Karpas-422 (cell line): Measurements from ENCODE around the gene DIP2C. TPM values are rescaled to one million over a fixed set of nuclear protein-coding genes. Genes with fewer than 3 reads are reported as not detected.

Experiments
- DNase-seq: peaks from one replicate; pipeline ENCODE4 v3.0.0-alpha.2; 2015
- H2AFZ ChIP-seq: fragments of 200-600 bp; sonication (generic); 2 replicates; pipeline ENCODE4 v1.6.1; 2014; ENCODE audit warnings: antibody characterized with exemption, low read length, mixed read lengths
- H3K27ac ChIP-seq: fragments of 200-600 bp; sonication (generic); 2 replicates; pipeline ENCODE4 v1.5.1; 2014; ENCODE audit warnings: mild to moderate bottlenecking, low read length, moderate library complexity
- H3K27me3 ChIP-seq: fragments of 200-600 bp; sonication (generic); 2 replicates; pipeline ENCODE4 v1.6.1; 2014; ENCODE audit warnings: low read length, mixed read lengths
- H3K36me3 ChIP-seq: fragments of 200-600 bp; sonication (generic); 2 replicates; pipeline ENCODE4 v1.6.1; 2014; ENCODE audit warnings: low read length, mixed read lengths; ENCODE audit not compliant: insufficient read depth
- H3K4me1 ChIP-seq: fragments of 200-600 bp; sonication (generic); 2 replicates; pipeline ENCODE4 v1.6.1; 2014; ENCODE audit warnings: mild to moderate bottlenecking, low read length, mixed read lengths
- H3K4me2 ChIP-seq: fragments of 200-600 bp; sonication (generic); 2 replicates; pipeline ENCODE4 v1.6.1; 2014; ENCODE audit warnings: low read length, low read depth, mild to moderate bottlenecking; ENCODE audit not compliant: poor library complexity, severe bottlenecking
- H3K4me3 ChIP-seq: fragments of 200-600 bp; sonication (generic); 2 replicates; pipeline ENCODE4 v1.5.1; 2014; ENCODE audit warnings: mild to moderate bottlenecking, antibody characterized with exemption, low read length, mixed read lengths
- H3K79me2 ChIP-seq: fragments of 200-600 bp; sonication (generic); 2 replicates; pipeline ENCODE4 v1.6.1; 2014; ENCODE audit warnings: mild to moderate bottlenecking, low read length, mixed read lengths
- H3K9ac ChIP-seq: fragments of 200-600 bp; sonication (generic); 2 replicates; pipeline ENCODE4 v1.6.0; 2014; ENCODE audit warnings: low read length
- H3K9me2 ChIP-seq: fragments of 200-600 bp; sonication (generic), shearing (Covaris generic); replicated peaks from 2 replicates; pipeline ENCODE4 v1.6.0; 2014; ENCODE audit warnings: mild to moderate bottlenecking, low read length, moderate library complexity; ENCODE audit not compliant: insufficient read depth
- H3K9me3 ChIP-seq: fragments of 300-700, 200-600 bp; sonication (generic); 2 replicates; pipeline ENCODE4 v1.6.1; 2014; ENCODE audit warnings: low read length, mixed read lengths
- H4K20me1 ChIP-seq: fragments of 200-600 bp; sonication (generic); 2 replicates; pipeline ENCODE4 v1.6.1; 2014; ENCODE audit warnings: mild to moderate bottlenecking, antibody characterized with exemption, low read length, low read depth; ENCODE audit not compliant: insufficient read depth
- total RNA-seq: library from RNA; depleted of rRNA; stranded (reverse); fragments of >200 nt; shearing (Covaris generic); gene quantifications from 2 replicates; pipeline ENCODE4 v1.2.3, GENCODE V29; 2014; ENCODE audit warnings: low replicate concordance

DIP2C gene
- total RNA-seq, 1 experiment from 2014 or later: 0.11 TPM

DNA sequence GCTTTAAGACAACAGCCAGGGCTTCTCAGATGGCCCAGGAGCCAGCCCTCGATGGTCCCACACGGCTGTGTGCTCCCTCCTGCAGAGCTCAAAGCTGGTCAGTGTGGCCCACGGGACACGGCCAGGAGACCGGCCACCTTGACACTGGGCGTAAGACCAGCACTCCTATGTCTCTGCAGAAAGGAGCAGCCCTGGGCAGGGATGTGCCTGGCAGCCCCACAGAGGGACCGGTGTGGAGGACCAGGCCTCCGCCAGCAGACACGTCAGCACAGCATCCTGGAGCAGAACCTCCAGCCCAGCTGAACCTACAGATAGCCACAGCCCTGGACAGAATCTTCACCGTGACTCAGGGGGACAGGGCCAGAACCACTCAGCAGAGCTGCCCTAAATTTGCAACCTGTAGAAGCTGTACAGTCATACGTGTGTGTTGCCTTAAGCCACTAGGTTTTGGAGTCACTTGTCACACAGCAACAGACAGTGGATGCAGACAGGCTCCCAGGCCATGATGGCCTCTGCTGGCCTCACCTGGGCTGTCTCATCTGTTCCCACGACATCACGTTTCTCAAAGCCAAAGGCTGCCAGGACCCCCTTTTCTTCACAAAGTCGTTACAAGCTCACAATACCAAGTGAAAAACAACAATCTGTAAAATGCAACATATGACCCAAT is 132.4 kb downstream of the DIP2C start:
- Histone ChIP-seq H3K4me2 (no peak overlapping the region), H3K79me2 (no peaks in the 10 kb centered on the region), H4K20me1 (no peaks in the 10 kb centered on the region), H3K4me3 (no peak overlapping the region), H3K36me3 (no peaks in the 10 kb centered on the region), H3K27ac (no peak overlapping the region), H3K27me3 (no peaks in the 10 kb centered on the region), H2AFZ (no peak overlapping the region), H3K9ac (no peak overlapping the region), H3K9me3 (no peaks in the 10 kb centered on the region), H3K4me1 (no peaks in the 10 kb centered on the region), H3K9me2 (no peaks in the 10 kb centered on the region)
- DNase-seq: no peak

DNA sequence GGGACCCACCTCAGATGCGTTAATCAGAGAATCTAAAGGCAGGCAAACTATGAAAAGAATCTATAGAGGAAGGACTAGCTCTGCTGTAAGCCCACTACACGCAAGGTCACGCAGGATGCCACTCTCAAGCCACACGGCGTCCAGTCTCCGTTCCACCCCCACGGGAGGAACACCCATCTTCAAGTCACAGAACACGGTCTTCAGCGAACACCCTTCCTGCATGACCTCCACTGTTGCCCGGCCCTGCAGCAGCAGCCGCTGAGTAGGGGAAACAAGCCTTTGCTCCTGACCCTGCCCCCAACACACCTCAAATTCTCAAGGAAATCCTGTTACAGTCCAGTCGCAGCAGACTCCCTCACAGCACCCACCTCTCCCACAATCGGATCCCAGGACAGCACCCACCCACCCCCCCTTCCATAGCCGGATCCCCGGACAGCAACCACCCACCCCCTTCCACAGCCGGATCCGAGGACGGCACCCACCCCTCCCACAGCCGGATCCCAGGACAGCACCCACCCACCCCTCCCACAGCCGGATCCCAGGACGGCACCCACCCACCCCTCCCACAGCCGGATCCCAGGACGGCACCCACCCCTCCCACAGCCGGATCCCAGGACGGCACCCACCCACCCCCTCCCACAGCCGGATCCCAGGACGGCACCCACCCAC is 133.7 kb downstream of the DIP2C start:
- no peaks in the 10 kb centered on the region for H3K27me3 ChIP-seq
- H3K79me2 ChIP-seq: no peaks in the 10 kb centered on the region
- DNase-seq: no peak
- no peak overlapping the region for H3K4me2 ChIP-seq
- H3K9me3 ChIP-seq: no peaks in the 10 kb centered on the region
- H4K20me1 ChIP-seq: no peaks in the 10 kb centered on the region
- no peaks in the 10 kb centered on the region for H3K4me1 ChIP-seq
- H2AFZ ChIP-seq: no peak overlapping the region
- H3K27ac ChIP-seq: no peak overlapping the region
- no peak overlapping the region for H3K9ac ChIP-seq
- H3K9me2 ChIP-seq: no peaks in the 10 kb centered on the region
- no peaks in the 10 kb centered on the region for H3K36me3 ChIP-seq
- H3K4me3 ChIP-seq: no peak overlapping the region

- Histone ChIP-seq H3K4me3 (no peak overlapping the region), H3K36me3 (no peaks in the 10 kb centered on the region), H3K9ac (no peak overlapping the region), H3K27me3 (no peaks in the 10 kb centered on the region), H3K9me2 (no peaks in the 10 kb centered on the region), H3K79me2 (no peaks in the 10 kb centered on the region), H3K9me3 (no peaks in the 10 kb centered on the region), H2AFZ (no peak overlapping the region), H4K20me1 (no peaks in the 10 kb centered on the region), H3K4me2 (no peak overlapping the region), H3K27ac (no peak overlapping the region), H3K4me1 (no peaks in the 10 kb centered on the region)
- DNase-seq: no peak
Measured at GRCh38 chr10:555281-555680, 134.2 kb downstream of the DIP2C start.

DNA sequence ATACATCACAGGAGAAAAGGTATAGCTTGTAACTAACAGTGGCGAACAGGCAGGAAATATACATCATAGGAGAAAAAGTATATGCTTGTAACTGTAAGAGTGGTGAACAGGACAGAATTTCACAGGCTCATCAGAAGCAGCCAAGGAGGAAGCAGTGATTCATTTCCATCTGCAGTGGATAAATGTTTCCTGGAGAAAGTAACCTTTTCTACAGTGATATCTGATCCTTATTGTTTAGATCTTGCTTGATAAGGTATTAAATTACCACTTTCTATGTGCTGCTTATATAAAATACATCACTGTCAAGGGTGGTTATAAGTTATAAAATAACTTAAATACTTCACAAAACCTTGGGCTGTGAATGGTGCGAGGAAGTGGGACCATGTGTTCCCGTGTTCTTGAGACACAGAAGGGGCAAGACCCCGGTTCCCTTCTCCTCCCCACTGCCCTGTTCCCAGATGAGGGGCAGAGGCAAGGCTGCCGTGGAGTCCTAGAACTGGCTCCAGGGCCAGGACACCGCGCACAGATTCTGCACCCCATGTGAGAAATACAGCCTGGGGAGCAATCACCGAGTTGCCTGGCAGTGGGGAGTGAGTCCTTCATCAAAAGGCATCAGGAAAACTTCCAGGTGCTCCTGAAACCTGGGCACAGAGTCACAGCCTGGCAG is 135.2 kb downstream of the DIP2C start:
- Histone ChIP-seq H3K9me2 (no peaks in the 10 kb centered on the region), H3K36me3 (no peaks in the 10 kb centered on the region), H2AFZ (no peak overlapping the region), H3K27me3 (no peaks in the 10 kb centered on the region), H3K9me3 (no peaks in the 10 kb centered on the region), H3K79me2 (no peaks in the 10 kb centered on the region), H3K4me2 (no peak overlapping the region), H3K4me3 (no peak overlapping the region), H4K20me1 (no peaks in the 10 kb centered on the region), H3K27ac (no peak overlapping the region), H3K4me1 (no peaks in the 10 kb centered on the region), H3K9ac (no peak overlapping the region)
- DNase-seq: no peak

GRCh38 chr10:553233-553632 is 136.2 kb downstream of the DIP2C start:
- H3K36me3 ChIP-seq: no peaks in the 10 kb centered on the region
- no peaks in the 10 kb centered on the region for H3K9me3 ChIP-seq
- H3K9ac ChIP-seq: no peak overlapping the region
- no peaks in the 10 kb centered on the region for H3K79me2 ChIP-seq
- DNase-seq: no peak
- no peak overlapping the region for H3K4me2 ChIP-seq
- H3K4me3 ChIP-seq: no peak overlapping the region
- no peak overlapping the region for H2AFZ ChIP-seq
- H3K4me1 ChIP-seq: no peaks in the 10 kb centered on the region
- no peaks in the 10 kb centered on the region for H4K20me1 ChIP-seq
- H3K9me2 ChIP-seq: no peaks in the 10 kb centered on the region
- H3K27me3 ChIP-seq: no peaks in the 10 kb centered on the region
- no peak overlapping the region for H3K27ac ChIP-seq

DNA sequence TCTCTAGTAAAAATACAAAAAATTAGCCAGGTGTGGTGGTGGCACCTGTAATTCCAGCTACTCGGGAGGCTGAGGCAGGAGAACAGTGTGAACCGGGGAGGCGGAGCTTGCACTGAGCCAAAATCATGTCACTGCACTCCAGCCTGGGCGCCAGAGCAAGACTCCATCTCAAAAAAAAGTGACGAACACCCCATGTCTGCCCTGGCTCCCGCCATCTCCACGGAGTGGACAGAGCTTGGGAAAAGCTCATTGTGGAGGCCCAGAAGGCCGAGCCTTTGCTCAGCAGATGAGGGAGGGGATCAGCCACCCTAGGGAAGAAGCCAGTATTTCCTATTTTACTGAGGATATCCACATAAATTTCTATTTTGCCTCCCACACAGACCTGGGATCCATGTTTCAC is 136.8 kb downstream of the DIP2C start:
- H3K4me2 ChIP-seq: no peak overlapping the region
- H3K9ac ChIP-seq: no peak overlapping the region
- no peak overlapping the region for H2AFZ ChIP-seq
- no peaks in the 10 kb centered on the region for H3K9me3 ChIP-seq
- H3K27ac ChIP-seq: no peak overlapping the region
- H3K27me3 ChIP-seq: no peaks in the 10 kb centered on the region
- no peak overlapping the region for H3K4me3 ChIP-seq
- no peaks in the 10 kb centered on the region for H3K36me3 ChIP-seq
- no peaks in the 10 kb centered on the region for H3K4me1 ChIP-seq
- H3K9me2 ChIP-seq: no peaks in the 10 kb centered on the region
- H4K20me1 ChIP-seq: no peaks in the 10 kb centered on the region
- no peaks in the 10 kb centered on the region for H3K79me2 ChIP-seq
- no peak for DNase-seq

DNA sequence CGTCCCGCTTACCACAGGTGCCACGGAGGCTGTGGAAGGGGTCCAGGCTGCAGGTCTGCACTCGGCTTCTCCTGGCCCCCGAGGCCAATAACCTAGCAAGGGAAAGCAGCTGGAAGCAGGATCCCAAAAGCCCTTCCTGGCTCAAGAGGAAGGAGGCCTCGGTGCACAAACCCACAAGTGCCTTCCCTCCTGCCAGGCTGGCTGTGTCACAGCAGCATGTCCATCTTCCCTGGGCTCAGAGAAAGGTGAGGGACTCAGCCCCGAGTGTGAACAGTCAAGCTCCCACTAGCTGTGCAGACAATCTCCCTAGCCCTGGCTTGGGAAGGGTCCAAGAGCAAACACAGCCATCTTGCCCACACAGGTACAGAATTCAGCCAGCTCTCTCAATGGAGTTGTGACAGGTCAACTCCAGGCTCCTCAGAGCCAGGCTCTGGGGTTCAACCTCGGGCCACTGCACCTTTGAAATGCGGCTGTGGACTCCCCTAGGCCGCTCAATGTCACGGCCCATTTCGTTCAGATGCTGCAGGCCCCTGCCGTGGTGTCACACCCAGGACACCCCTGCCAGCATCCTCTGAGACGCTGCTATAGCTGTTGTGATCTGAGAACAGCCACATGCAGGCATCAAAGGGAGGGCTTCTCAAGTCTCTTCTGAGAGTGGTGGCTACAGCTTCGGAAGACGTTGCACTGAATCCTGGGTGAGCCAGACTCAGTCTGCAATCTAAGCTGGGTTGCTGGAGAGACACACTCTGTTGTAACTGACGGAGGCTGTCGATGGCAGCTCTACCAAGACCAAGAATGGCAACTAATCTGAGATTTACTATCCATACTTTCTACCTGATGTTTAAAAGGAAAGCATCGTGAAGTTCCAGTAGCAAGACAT is 137.9 kb downstream of the DIP2C start:
- H3K9me3 ChIP-seq: no peaks in the 10 kb centered on the region
- no peak overlapping the region for H3K27ac ChIP-seq
- H3K27me3 ChIP-seq: no peaks in the 10 kb centered on the region
- no peak for DNase-seq
- no peaks in the 10 kb centered on the region for H3K9me2 ChIP-seq
- no peak overlapping the region for H2AFZ ChIP-seq
- no peaks in the 10 kb centered on the region for H3K36me3 ChIP-seq
- no peaks in the 10 kb centered on the region for H4K20me1 ChIP-seq
- H3K4me2 ChIP-seq: no peak overlapping the region
- no peak overlapping the region for H3K9ac ChIP-seq
- no peak overlapping the region for H3K4me3 ChIP-seq
- H3K79me2 ChIP-seq: no peaks in the 10 kb centered on the region
- H3K4me1 ChIP-seq: no peaks in the 10 kb centered on the region
